Right cardiac atrium (tissue), 5 donors: ENCODE data around the gene GRAPL. TPM values are rescaled to one million over a fixed set of nuclear protein-coding genes. Genes with fewer than 3 reads are reported as not detected.
A peak's percentile ranks its signal among the peaks of the same experiment; 100 is the strongest.
"Not testable (repeated sequence)": the region's sequence is repeated elsewhere in the genome, so short reads cannot be mapped to it uniquely, and the experiment has no call there.

Experiments
- ATAC-seq, 2 donors: fragments of 200-7000 bp; cut with Tn5 transposase; one replicate each; pipeline versions ENCODE4 v1.8.0 to v1.9.1; 2020; ENCODE audit warnings: moderate library complexity in 2 of 2, mild to moderate bottlenecking in 1 of 2
- DNase-seq, 3 donors: peaks; one replicate each; pipeline ENCODE4 v3.0.0-alpha.2; 2020
- H3K27ac ChIP-seq: one replicate; pipeline ENCODE4 v1.5.1; 2013; ENCODE audit warnings: mild to moderate bottlenecking, low read length, control low read depth, moderate library complexity
- H3K27me3 ChIP-seq: one replicate; pipeline ENCODE4 v1.6.1; 2013; ENCODE audit not compliant: control insufficient read depth, insufficient read depth
- H3K4me1 ChIP-seq: one replicate; pipeline ENCODE4 v1.6.1; 2013; ENCODE audit warnings: low read length; ENCODE audit not compliant: control insufficient read depth, insufficient read depth
- H3K4me3 ChIP-seq: one replicate; pipeline ENCODE4 v1.5.1; 2013; ENCODE audit warnings: low read length, control low read depth
- H3K9me3 ChIP-seq: one replicate; pipeline ENCODE4 v1.6.1; 2013; ENCODE audit warnings: low read length; ENCODE audit not compliant: control insufficient read depth
- WGBS: extraction: QIAGEN DNeasy Blood & Tissue Kit; methylation state at CpG from one replicate; pipeline ENCODE4 v1.1.7; 2013; 5-methylcytosine and 5-hydroxymethylcytosine counted together
- intact Hi-C, 4 donors: fragments of 100-400 bp; cut with DNase I; formaldehyde crosslinking; loops; one replicate each; pipeline versions ENCODE4 v1.11.0 to v1.14.0; 2022 to 2023
- long read RNA-seq, 4 donors: library from polyadenylated mRNA; unstranded; transcript quantifications; one replicate each; pipeline ENCODE4 v2.0.0, GENCODE V29; 2020 to 2021
- polyA plus RNA-seq: library from polyadenylated mRNA; stranded (reverse); fragments of 200-250 nt; gene quantifications from one replicate; pipeline ENCODE4 v1.2.3, GENCODE V29; 2013
- total RNA-seq, 4 donors: library from RNA; stranded (reverse); fragmentation: NEBNext Ultra II Directional; extraction: Animal tissue kit (Norgen Biotek cat#: 25700); gene quantifications; one replicate each; pipeline ENCODE4 v1.2.1, GENCODE V29; 2021
- donor health status: healthy with polysubstance abuse.
- donor health status: DM: no; HTN: yes; CAD: no.
- donor health status: DM: no; HTN: no; CAD: no.
- donor health status: DM: no; HTN: yes; CAD: no; lungs with severe emphysema.
- donor health status: DM: yes; HTN: yes; CAD: no.

Gene GRAPL
- total RNA-seq = 1 to 10 TPM in 3 of 4 donors, under 1 TPM in 1; 0.76 to 2.5 (median 1.5) TPM
- 1.1 TPM for polyA plus RNA-seq
- long read RNA-seq, donor 1, partial matches to known transcripts = 0 of 1 reads
- long read RNA-seq, donor 1, other reads (novel, unspliced or antisense) = 1 of 1 reads
- long read RNA-seq, donor 2 = 0 reads
- long read RNA-seq, donor 3 = 0 reads
- long read RNA-seq, donor 4 = 0 reads

- intact Hi-C loops, H3K9me3 ChIP-seq, H3K27me3 ChIP-seq, H3K27ac ChIP-seq, H3K4me1 ChIP-seq, H3K4me3 ChIP-seq, DNase-seq: not testable (repeated sequence)
- no CpG with 5 or more reads among the region's 14 CpGs for WGBS
- ATAC-seq = peak; percentile 38 to 70
Measured at GRCh38 chr17:19127148-19127980, at the start of gene GRAPL. TSS of gene GRAPL (plus strand) at chr17:19127589. CDS start at chr17:19127620, 31 bp downstream.

DNA sequence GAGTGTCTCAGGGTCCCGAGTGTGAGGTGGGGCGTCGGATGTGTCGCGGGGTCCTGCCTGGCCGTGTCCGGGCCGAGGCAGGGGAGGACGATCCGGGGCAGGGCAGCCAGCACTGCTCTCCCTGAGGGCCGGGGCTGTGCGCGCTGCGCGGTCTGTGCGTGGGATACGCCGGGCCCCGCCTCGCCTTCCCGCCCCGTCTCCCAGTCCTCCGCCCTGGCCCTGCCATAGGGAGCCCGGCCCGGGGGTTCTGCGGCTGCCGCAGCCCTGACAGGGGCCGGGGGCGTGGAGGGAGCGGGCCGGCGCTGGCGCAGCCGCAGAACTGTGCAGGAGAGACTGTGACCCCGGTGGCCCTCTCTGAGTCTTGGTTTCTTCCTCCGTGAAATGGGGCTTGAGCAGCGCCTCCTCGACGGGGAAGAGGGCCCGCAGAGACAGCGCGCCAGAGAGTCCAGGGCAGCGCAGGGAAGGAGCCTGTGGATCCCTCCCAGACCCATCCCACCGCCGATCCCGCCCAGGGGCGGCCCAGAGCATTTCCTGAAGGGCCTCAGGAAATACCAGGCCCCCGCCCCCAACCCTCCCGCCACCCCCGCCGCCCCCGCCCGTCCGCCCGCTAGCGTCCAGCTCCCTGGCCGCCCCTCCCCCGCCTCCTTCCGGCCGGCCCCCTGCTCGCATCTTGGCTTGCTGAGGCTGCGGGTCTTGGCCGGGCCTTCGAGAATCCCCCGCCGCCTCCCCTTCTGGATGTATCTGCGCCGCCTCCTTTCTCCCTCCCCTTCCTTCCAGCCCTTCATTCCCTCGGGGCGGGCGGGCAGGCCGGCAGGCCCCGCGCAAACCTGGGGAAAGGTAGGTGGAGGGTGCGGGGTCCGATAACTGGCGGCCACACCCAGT is 38.3 kb upstream of the GRAPL start:
- WGBS = 0% methylated on average over 1 of the region's 77 CpGs
- H3K27me3 ChIP-seq = not testable (repeated sequence)
- peak in 2 of 3 donors; percentile 52 to 62 for DNase-seq

GRCh38 chr17:19090058-19090772 is 37.2 kb upstream of the GRAPL start:
- H3K4me1 ChIP-seq, H3K27ac ChIP-seq, ATAC-seq, DNase-seq, H3K9me3 ChIP-seq, H3K27me3 ChIP-seq, H3K4me3 ChIP-seq, intact Hi-C loops: not testable (repeated sequence)
- no CpG with 5 or more reads among the region's 13 CpGs for WGBS

More for the DNA sequence above, 38.3 kb upstream of the GRAPL start:
- H3K9me3 ChIP-seq, H3K4me1 ChIP-seq, intact Hi-C loops, H3K27ac ChIP-seq, H3K4me3 ChIP-seq: not testable (repeated sequence)
- ATAC-seq = peak; percentile 91 to 96

DNA sequence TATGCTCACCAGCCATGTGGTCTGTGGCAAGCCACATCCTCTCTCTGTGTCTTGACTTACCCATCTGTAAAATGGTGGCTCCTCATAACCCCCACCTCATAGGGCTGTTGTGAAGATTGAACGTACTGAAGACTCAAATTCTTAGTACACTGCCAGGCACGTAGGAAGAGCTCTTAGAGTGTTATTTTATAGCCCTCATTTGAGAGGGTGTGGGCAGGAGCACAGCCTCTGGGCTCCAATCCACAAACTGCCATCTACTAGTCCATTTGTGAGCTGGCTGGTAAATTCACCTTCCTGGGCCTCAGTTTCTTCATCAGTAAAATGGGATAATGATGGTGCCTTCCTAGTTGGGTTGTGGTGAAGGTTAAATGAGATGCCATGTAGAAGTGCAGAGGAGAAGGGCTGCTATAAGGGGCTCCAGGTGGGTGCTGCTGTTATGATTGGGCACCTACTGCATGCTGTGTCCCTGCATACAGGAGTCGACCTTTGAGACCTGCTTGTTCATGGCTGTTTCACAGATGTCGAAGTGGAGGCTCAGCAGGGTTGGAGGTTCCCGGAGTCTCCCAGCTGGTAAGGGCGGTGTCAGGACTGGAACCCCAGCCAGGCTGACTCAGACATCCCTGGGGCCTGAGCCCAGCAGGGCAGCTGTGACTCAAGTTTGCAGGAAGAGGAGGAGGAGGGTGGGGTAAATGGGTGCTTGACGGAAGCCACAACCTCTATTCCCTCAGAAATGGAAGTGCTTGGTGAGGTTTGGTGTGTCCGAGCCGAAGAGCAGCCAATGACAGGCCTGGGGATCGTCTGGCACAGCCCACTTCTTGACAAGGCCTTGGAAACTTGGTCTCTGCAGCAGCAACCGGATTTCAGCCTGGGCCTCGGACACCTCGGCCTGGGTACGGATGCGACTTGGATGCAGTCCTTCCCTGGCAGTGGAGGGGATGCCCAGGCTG is 34.4 kb upstream of the GRAPL start:
- H3K4me1 ChIP-seq, H3K27ac ChIP-seq, intact Hi-C loops, H3K4me3 ChIP-seq, H3K9me3 ChIP-seq, H3K27me3 ChIP-seq: not testable (repeated sequence)
- 52% methylated on average over 12 of the region's 15 CpGs for WGBS
- peak in 2 of 3 donors; percentile 26 to 81 for DNase-seq
- ATAC-seq = peak; percentile 56 to 78

DNA sequence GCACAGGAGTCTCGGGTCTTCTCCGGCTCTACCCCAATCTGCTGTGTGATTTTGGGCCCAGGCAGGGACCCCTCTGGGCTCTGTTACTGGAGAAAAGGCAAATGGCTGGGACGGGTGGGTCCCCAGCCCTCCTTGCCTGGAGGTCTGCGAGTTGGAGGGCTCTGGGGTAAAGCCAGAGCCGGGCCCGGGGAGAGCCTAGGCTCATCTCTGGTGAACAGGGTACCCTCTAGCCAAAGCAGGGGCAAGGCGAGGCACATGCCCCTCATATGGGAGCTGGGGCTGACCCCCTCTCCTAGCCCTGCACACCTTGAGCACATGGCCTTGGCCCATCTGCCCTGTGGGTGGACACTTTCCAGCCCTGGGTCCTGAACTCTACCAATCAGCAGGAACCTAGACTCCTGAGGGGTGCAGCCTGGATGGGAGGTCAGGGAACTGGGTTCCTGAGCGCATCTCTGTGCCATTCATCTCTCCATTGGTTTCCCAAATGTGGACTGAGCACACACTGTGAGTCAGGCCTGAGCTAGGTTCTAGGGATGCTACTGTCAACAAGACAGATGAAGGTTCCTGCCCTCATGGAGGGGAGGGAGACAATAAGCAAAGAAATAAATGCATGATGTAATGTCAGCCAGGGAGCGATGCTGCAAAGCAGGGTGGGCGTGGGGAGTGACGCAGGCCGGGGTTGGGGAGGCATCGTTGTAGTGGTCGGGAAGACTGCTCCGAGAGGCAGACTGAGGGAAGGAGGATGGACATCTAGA is 33.5 kb upstream of the GRAPL start:
- WGBS = 93% methylated on average over 7 of the region's 15 CpGs
- peak in 2 of 3 donors; percentile 9 to 23 for DNase-seq
- H3K4me1 ChIP-seq, ATAC-seq, H3K27me3 ChIP-seq, H3K4me3 ChIP-seq, H3K27ac ChIP-seq, H3K9me3 ChIP-seq, intact Hi-C loops: not testable (repeated sequence)

DNA sequence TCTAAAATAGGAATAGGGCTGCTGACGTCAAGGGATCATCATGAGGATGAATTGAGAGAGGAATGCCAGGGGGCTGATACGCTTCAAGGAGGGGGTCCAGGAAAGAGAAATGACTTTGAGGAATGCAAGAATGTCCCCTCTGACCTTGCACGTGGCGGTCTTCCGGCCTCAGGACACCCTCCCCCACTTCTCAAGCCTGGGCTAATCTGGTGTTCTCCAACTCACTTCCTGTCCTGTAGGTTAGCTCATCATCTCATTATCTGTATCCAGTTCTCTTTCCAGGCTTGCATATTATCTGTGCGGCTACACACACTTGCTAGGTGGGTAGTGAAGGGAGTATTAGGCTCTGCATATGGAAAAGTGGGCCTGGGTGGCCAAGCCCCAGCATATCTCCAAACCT is 18.9 kb upstream of the GRAPL start:
- H3K27ac ChIP-seq, H3K4me1 ChIP-seq, H3K9me3 ChIP-seq, intact Hi-C loops, H3K27me3 ChIP-seq, H3K4me3 ChIP-seq, ATAC-seq: not testable (repeated sequence)
- WGBS = 29% methylated on average over 3 of the region's 6 CpGs
- peak in 1 of 3 donors; percentile 30 for DNase-seq

- H3K27ac ChIP-seq = not testable (repeated sequence)
- 0% methylated on average over 1 of the region's 45 CpGs for WGBS
Measured at GRCh38 chr17:19110189-19111097, 16.9 kb upstream of the GRAPL start.

DNA sequence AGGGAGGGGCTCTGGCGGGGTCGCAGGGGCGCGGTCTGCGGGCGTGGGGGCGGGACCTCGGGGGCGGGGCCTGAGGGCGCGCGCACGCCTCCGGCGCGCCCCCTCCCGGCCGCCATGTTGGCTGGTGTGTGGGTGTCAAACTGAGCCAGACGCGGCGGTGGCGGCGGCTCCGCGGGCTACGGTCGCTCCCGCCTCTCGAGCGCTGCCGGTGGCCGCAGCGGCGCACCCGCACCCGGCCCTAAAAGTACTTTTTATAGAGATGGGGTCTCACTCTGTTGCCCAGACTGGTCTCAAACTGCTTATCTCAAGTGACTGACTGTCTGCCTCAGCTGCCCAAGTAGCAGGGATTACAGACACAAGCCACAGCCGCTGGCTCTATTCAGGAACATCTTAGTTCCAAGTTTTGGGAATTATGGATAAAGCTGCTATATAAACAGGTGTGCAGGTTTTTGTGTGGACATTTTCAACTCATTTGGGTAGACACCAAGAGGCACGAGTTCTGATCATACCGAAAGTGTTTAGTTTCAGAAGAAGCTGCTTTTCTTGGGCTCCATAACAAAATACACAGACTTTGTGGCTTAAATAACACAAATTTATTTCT is 16.2 kb upstream of the GRAPL start:
- Histone ChIP-seq H3K4me3 (peak overlapping the region; percentile 40), H3K27ac (peak overlapping the region; percentile 81)
- intact Hi-C loops, H3K9me3 ChIP-seq, H3K4me1 ChIP-seq, H3K27me3 ChIP-seq: not testable (repeated sequence)
- peak; percentile 76 to 93 (median 88) for DNase-seq
- peak; percentile 97 for ATAC-seq
- under 1% methylated on average over 39 of the region's 39 CpGs for WGBS

More at GRCh38 chr17:19110189-19111097, 16.9 kb upstream of the GRAPL start:
- H3K4me1 ChIP-seq, DNase-seq, H3K27me3 ChIP-seq, intact Hi-C loops, H3K9me3 ChIP-seq: not testable (repeated sequence)
- peak; percentile 84 to 87 for ATAC-seq
- H3K4me3 ChIP-seq = peak overlapping the region; percentile 40
